Measurements from ENCODE around the gene C5orf15.

DNA sequence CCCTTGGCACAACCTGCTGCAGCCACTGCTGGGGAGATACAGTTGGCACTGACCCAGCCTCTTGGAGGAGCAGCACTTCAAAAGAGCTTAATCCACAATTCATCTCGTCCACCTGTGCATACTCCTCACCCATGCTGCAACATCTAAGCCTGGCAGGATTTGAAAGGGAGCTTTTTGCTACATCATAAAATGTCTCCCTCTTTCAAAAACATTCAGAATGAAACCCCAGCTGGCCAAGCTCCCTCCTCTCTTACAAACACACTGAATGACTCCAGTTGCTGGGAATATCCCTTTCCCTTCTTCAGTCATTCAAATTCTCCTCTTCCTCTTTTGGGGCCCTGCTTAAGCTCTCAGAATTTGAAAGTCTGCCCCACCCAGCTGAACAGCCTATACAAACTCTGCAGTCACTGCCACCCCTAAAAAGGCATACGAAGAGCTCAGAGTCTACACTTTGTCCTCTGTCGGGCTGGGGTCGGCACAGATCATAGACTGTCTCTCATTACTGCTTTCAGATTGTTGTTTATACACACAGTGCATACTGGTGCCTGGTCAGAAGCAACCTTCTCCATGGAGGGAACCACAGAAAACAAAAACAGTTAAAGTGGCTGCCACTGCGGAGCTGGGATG lies 8.8 kb upstream of the C5orf15 start:
- TF ChIP-seq, protein P1, sequence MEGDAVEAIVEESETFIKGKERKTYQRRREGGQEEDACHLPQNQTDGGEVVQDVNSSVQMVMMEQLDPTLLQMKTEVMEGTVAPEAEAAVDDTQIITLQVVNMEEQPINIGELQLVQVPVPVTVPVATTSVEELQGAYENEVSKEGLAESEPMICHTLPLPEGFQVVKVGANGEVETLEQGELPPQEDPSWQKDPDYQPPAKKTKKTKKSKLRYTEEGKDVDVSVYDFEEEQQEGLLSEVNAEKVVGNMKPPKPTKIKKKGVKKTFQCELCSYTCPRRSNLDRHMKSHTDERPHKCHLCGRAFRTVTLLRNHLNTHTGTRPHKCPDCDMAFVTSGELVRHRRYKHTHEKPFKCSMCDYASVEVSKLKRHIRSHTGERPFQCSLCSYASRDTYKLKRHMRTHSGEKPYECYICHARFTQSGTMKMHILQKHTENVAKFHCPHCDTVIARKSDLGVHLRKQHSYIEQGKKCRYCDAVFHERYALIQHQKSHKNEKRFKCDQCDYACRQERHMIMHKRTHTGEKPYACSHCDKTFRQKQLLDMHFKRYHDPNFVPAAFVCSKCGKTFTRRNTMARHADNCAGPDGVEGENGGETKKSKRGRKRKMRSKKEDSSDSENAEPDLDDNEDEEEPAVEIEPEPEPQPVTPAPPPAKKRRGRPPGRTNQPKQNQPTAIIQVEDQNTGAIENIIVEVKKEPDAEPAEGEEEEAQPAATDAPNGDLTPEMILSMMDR (IDR thresholded peaks at IDR 0.05) = no peak
- TF ChIP-seq POLR2AphosphoS5 (IDR thresholded peaks at IDR 0.05) (no peak), POLR2A (IDR thresholded peaks at IDR 0.05) (no peak), EP300 (IDR thresholded peaks at IDR 0.05) (no peak)
